SK-N-SH treated with all-trans-retinoic acid at 6 μM for 48 hours (cell line): ENCODE measurements around the gene ABCC11.

Source experiments
- ARNTL ChIP-seq: fragments of 450-650 bp; formaldehyde crosslinking; IDR thresholded peaks from 2 replicates; pipeline ENCODE4 v1.5.0; 2020; ENCODE audit warnings: low read depth, mild to moderate bottlenecking, moderate library complexity, borderline replicate concordance
- BACH2 ChIP-seq: fragments of 250-450 bp; sonication (Bioruptor Pico); IDR thresholded peaks from 2 replicates; pipeline ENCODE4 v1.9.0; 2021; ENCODE audit warnings: mild to moderate bottlenecking, borderline replicate concordance
- RARB ChIP-seq: fragments of 250-450 bp; sonication (Bioruptor Pico); IDR thresholded peaks from 2 replicates; pipeline ENCODE4 v1.8.0; 2021; ENCODE audit warnings: mild to moderate bottlenecking, moderate library complexity
- SNAI2 ChIP-seq: fragments of 250-450 bp; sonication (Bioruptor Pico); IDR thresholded peaks from 2 replicates; pipeline ENCODE4 v1.5.0; 2020; ENCODE audit warnings: mild to moderate bottlenecking, moderate library complexity
- ZNF70 ChIP-seq: fragments of 450-650 bp; formaldehyde crosslinking; IDR thresholded peaks from 2 replicates; pipeline ENCODE4 v1.5.0; 2020; ENCODE audit warnings: mild to moderate bottlenecking, moderate library complexity

- no peak for TF ChIP-seq BACH2
- TF ChIP-seq SNAI2 (CRISPR knock-in tag), result no peak
- no peak for TF ChIP-seq ARNTL (CRISPR knock-in tag)
- no peak for TF ChIP-seq ZNF70 (CRISPR knock-in tag)
- no peak for TF ChIP-seq RARB
These were observed 45.7 kb downstream of the ABCC11 start for GRCh38 chr16:48201515-48202201.
